ENCODE results near the gene COX15. TPM values are rescaled to one million over a fixed set of nuclear protein-coding genes. Genes with fewer than 3 reads are reported as not detected.
A peak's percentile ranks its signal among the peaks of the same experiment; 100 is the strongest.

COX15 gene
- total and polyA plus RNA-seq, 2 donors (not counting 1 experiment from before 2014, with no cell fraction given): 13.9 to 39.5 TPM

- peaks cover 4 to 13% of the 10 kb centered on the region in 2 experiments for H3K36me3 ChIP-seq (replicated peaks in 1 of 2; ENCODE audit: control extremely low read depth in 1 of 2, control insufficient read depth in 1 of 2, extremely low read depth in 1 of 2, insufficient read depth in 2 of 2, low read length in 1 of 2)
- H3K4me2 ChIP-seq (replicated peaks; ENCODE audit: low read depth, low read length, poor library complexity, severe bottlenecking): no peak overlapping the region
- ATAC-seq (ENCODE audit: low read depth) (no peak), DNase-seq (no peak)
- Mint-ChIP-seq H3K4me3 (no peak overlapping the region), H3K27me3 (no peaks in the 10 kb centered on the region), H3K9me3 (ENCODE audit: insufficient read depth) (no peaks in the 10 kb centered on the region), H3K27ac (no peak overlapping the region), H3K4me1 (peaks cover 8% of the 10 kb centered on the region)
- H4K20me1 ChIP-seq (ENCODE audit: control insufficient read depth, insufficient read depth, low read length, poor library complexity, severe bottlenecking): no peaks in the 10 kb centered on the region
- intact Hi-C loops (cut with micrococcal nuclease): no loop called here
- H3K27ac ChIP-seq (ENCODE audit: low read length in 2 of 2): no peak overlapping the region
- no peaks in the 10 kb centered on the region for H3K79me2 ChIP-seq (ENCODE audit: control insufficient read depth, insufficient read depth, low read length)
- TF ChIP-seq, protein P1, sequence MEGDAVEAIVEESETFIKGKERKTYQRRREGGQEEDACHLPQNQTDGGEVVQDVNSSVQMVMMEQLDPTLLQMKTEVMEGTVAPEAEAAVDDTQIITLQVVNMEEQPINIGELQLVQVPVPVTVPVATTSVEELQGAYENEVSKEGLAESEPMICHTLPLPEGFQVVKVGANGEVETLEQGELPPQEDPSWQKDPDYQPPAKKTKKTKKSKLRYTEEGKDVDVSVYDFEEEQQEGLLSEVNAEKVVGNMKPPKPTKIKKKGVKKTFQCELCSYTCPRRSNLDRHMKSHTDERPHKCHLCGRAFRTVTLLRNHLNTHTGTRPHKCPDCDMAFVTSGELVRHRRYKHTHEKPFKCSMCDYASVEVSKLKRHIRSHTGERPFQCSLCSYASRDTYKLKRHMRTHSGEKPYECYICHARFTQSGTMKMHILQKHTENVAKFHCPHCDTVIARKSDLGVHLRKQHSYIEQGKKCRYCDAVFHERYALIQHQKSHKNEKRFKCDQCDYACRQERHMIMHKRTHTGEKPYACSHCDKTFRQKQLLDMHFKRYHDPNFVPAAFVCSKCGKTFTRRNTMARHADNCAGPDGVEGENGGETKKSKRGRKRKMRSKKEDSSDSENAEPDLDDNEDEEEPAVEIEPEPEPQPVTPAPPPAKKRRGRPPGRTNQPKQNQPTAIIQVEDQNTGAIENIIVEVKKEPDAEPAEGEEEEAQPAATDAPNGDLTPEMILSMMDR (IDR thresholded peaks at IDR 0.05): no peak
- no peak overlapping the region for H2AFZ ChIP-seq (ENCODE audit: insufficient read depth, low read depth, low read length, poor library complexity, severe bottlenecking)
- H3K27me3 ChIP-seq (replicated peaks in 1 of 4; ENCODE audit: control extremely low read depth in 1 of 4, control insufficient read depth in 3 of 4, insufficient read depth in 4 of 4, low read length in 3 of 4): no peaks in the 10 kb centered on the region
- ChIA-PET POLR2A (no interaction called here), CTCF (no interaction called here)
- WGBS (ENCODE audit: insufficient coverage): no CpG with 5 or more reads among the region's 1 CpG
- peaks cover 4 to 9% of the 10 kb centered on the region in 2 donors for H3K4me1 ChIP-seq (ENCODE audit: control insufficient read depth in 2 of 2, insufficient read depth in 2 of 2, low read length in 2 of 2)
- H3K9me3 ChIP-seq (ENCODE audit: control extremely low read depth in 1 of 3, control insufficient read depth in 2 of 3, insufficient read depth in 1 of 3, low read length in 2 of 3): no peaks in the 10 kb centered on the region
- no peak overlapping the region for H3K4me3 ChIP-seq (ENCODE audit: control extremely low read depth in 1 of 5, extremely low read depth in 1 of 5, insufficient read depth in 1 of 5, low read depth in 2 of 5, low read length in 4 of 5)
- H3K9ac ChIP-seq (ENCODE audit: low read length): no peak overlapping the region
These were observed 42.5 kb downstream of the COX15 start for GRCh38 chr10:99689461-99689860.

DNA sequence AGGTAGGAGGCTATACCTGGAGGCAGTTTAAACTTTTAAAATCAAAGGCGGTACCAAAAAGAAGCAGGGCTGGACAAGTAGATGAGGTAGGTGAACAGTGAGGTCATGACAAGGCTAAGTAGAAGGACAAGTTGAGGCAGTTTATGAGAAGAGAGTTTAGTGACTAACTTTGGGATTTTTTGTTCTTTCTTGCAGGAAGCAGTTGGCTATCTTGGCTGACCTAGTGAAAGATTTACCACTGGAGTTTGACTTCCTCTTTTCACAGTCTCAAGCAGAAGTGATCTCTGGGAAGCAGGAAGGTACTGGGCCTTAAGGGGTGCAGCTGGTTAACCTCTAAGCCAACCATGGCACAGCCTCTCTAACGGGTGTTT is 46.3 kb downstream of the COX15 start:
- H3K9me3 Mint-ChIP-seq (ENCODE audit: insufficient read depth): no peaks in the 10 kb centered on the region
- Histone ChIP-seq H3K36me3 (replicated peaks in 1 of 2; ENCODE audit: control extremely low read depth in 1 of 2, control insufficient read depth in 1 of 2, extremely low read depth in 1 of 2, insufficient read depth in 2 of 2, low read length in 1 of 2) (no peaks in the 10 kb centered on the region), H3K4me3 (ENCODE audit: control extremely low read depth in 1 of 5, extremely low read depth in 1 of 5, insufficient read depth in 1 of 5, low read depth in 2 of 5, low read length in 4 of 5) (no peak overlapping the region), H3K9me3 (ENCODE audit: control extremely low read depth in 1 of 3, control insufficient read depth in 2 of 3, insufficient read depth in 1 of 3, low read length in 2 of 3) (no peaks in the 10 kb centered on the region), H4K20me1 (ENCODE audit: control insufficient read depth, insufficient read depth, low read length, poor library complexity, severe bottlenecking) (no peaks in the 10 kb centered on the region), H3K9ac (ENCODE audit: low read length) (no peak overlapping the region), H3K27me3 (replicated peaks in 1 of 4; ENCODE audit: control extremely low read depth in 1 of 4, control insufficient read depth in 3 of 4, insufficient read depth in 4 of 4, low read length in 3 of 4) (no peaks in the 10 kb centered on the region), H3K4me1 (ENCODE audit: control insufficient read depth in 2 of 2, insufficient read depth in 2 of 2, low read length in 2 of 2) (peaks cover 4 to 9% of the 10 kb centered on the region in 2 donors), H3K79me2 (ENCODE audit: control insufficient read depth, insufficient read depth, low read length) (no peaks in the 10 kb centered on the region), H3K4me2 (replicated peaks; ENCODE audit: low read depth, low read length, poor library complexity, severe bottlenecking) (no peak overlapping the region), H3K27ac (ENCODE audit: low read length in 2 of 2) (no peak overlapping the region), H2AFZ (ENCODE audit: insufficient read depth, low read depth, low read length, poor library complexity, severe bottlenecking) (no peak overlapping the region)
- intact Hi-C loops (cut with micrococcal nuclease): no loop called here
- ChIA-PET CTCF (no interaction called here), POLR2A (no interaction called here)
- H3K27ac Mint-ChIP-seq: peak overlapping the region; percentile 0
- peak; percentile 47 for ATAC-seq (ENCODE audit: low read depth)
- H3K4me3 Mint-ChIP-seq: no peak overlapping the region
- DNase-seq: peak; percentile 22
- H3K4me1 Mint-ChIP-seq: peaks cover 8% of the 10 kb centered on the region
- no peaks in the 10 kb centered on the region for H3K27me3 Mint-ChIP-seq
- WGBS (ENCODE audit: insufficient coverage): 38% methylated on average over 1 of the region's 2 CpGs
- TF ChIP-seq, protein P1 (IDR thresholded peaks at IDR 0.05): no peak
- no peak for TF ChIP-seq EZH2 (IDR thresholded peaks at IDR 0.05; ENCODE audit: borderline replicate concordance, insufficient read depth, low read depth, low read length, poor library complexity, severe bottlenecking)
